ENCODE measurements around the gene PTPRK.

DNA sequence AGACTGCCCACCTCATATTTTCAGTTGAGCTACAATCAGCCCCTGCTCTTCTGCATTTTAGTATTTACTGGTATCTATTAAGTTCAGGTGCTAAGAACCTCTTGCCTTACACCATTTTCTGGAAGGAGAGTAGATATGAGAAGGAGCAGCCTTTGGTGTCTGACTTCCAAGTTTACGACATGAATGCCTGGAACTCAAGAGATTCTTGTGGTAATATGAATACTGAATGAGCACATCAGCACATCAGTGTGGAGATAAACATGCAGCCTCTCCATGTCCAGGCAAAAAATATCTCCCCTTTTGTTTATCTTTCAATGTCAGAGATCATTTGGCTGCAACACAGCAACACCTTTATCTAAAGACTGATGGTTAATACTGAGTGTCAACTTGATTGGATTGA, 553.8 kb downstream of the PTPRK start:
- no peak for TF ChIP-seq CTCF (conservative IDR thresholded peaks at IDR 0.05)
- TF ChIP-seq ZFX (IDR thresholded peaks at IDR 0.05) = no peak
